GM18519 (cell line): ENCODE measurements around the gene PCID2.
A peak's percentile ranks its signal among the peaks of the same experiment; 100 is the strongest.

Source experiments
- ATAC-seq: cut with Tn5 transposase; IDR thresholded peaks from one replicate; pipeline ENCODE4 v1.9.1; 2021; ENCODE audit warnings: mild to moderate bottlenecking, moderate library complexity; ENCODE audit not compliant: unreplicated experiment, low FRiP score

Gene PCID2

DNA sequence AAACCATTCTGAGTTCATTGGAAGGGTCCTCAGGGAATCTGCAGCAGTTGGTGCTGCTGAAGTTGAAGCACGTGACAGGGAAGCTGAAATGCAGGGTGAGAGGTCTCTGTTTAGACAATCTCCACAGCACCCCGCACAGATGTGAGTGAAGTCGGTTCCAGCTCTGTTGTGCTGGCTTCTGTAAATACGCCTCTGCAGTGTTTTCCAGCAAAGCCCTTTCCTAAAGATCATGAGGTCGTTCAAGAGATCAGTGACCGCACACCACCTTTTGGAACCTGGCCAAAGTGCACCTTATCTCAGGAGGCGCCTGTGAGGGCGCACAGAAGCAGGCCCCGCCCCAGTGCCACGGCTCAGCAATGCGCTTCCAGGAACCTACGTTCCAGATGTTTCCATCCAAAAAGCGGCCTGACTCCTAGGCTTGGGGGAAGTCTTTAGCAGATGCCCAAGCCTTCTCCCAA is 11.7 kb upstream of the PCID2 start:
- ATAC-seq = no peak

DNA sequence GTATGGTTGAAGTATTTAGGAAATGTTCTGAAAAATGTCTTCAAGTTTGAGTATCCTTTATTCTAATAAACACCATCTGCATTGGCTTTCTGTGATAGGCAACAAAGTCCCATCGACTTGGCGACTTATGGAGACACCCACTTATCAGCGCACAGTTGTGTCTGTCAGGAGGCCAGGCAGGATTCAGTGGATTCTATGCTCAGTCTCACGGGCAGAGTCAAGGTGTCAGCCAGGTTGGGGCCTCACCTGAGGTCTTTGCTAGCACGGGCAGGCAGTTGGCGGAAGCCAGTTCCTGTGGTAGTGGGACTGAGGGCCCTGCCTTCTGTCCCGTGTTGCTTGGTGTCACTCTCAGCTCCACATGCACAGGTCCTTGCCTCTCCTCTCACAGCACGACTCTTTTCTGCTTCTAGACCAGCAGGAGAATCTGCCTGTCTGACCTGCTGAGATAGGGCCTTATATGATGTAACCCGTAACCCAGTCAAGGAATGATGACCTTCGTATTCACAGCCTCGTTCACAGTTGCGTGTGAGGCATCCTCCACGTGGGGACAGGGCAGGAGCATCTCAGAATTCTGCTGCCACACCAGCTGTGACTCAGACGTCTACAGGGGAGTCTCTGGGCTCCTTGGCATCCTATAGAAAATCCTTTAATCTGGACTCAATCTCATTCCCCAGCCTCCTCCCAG is 10.9 kb upstream of the PCID2 start:
- no peak for ATAC-seq

DNA sequence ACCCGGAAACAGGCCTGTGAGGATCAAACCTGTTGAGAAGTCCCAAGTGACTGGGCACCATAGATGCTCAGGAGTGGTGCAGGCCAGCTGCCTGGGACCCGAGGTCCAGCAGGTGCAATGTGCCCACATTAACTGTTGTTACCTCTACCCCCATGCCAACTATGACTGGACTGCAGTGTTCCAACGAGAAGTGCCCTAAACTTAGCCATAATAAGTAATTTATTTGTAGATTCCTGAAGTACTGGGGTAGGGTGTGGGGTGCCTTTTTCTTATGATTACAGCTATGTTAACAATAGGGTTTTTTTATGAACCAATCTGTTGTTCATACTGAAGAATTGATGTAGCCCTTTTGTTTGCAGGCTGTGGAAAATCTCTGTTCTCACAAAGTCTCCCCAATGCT is 10.1 kb upstream of the PCID2 start:
- no peak for ATAC-seq

DNA sequence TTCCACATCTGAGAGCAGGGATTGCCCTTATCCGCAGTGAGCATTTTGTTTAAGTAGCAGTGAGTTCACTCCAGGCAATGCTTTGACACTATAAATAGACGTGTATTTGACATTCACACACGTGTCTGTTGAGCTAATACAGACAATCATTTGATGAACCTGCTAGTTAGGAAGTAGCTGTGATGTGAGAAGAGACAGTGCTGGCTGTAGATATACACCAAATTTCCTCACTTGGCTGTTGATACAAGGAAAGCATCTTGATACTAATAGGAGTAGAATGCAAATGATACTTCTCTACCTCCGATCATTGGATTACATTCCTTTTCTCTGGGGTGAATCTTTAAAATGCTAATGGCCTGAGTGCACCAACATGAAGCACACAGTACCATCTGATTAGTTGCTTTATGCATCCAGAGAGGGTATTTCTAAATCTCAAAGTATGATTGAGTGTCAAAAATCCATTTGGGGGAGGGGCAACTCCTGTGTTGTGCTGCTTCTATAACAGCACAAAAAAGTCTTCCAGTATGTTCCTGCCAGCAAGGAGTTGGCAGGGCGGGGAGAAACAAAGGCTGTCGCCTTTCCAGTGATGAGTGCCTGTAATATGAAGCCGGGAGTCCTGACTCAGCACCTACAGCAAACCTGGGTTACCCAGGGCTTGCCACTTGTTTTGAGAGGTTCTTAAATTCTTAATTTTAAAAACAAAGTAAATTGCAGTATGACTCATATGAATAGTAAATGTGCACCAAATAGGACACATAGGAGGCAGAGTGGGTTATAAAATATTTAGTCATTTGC is 8.0 kb upstream of the PCID2 start:
- no peak for ATAC-seq

DNA sequence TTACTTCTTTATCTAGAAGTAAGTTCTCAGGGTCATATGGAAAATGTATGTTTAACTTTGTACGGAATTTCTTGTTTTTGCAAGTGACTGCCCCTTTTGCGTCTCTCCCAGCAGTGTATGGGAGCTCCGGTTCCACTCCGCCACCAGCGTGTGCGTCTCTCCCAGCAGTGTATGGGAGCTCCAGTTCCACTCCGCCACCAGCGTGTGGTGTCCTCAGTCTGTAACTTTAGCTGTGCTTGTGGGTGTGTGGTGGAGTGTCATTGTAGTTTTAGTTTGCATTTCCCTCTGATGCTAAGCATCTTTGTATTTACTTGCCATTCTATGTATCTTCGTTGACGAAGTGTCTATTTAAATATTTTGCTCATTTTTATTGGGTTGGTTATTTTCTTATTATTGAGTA is 3.3 kb upstream of the PCID2 start:
- no peak for ATAC-seq

DNA sequence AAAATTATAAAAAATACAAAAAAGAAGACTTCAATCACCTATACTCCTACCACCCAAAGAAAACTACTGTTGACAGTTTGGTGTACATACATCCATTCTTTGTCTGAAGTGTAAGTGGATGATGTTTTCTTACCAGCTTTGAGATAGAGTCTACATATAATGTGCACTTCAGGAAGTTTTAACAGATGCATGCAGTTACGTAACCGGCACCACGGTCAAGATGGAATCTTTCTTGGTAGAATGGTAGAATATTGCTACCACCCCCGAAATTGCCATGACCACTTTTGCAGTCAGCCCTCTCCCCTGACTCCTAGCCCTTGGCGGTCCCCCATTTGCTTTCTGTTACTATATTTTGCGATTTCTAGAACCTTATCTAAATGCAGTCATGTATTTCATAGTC is 2.4 kb upstream of the PCID2 start:
- ATAC-seq = no peak

DNA sequence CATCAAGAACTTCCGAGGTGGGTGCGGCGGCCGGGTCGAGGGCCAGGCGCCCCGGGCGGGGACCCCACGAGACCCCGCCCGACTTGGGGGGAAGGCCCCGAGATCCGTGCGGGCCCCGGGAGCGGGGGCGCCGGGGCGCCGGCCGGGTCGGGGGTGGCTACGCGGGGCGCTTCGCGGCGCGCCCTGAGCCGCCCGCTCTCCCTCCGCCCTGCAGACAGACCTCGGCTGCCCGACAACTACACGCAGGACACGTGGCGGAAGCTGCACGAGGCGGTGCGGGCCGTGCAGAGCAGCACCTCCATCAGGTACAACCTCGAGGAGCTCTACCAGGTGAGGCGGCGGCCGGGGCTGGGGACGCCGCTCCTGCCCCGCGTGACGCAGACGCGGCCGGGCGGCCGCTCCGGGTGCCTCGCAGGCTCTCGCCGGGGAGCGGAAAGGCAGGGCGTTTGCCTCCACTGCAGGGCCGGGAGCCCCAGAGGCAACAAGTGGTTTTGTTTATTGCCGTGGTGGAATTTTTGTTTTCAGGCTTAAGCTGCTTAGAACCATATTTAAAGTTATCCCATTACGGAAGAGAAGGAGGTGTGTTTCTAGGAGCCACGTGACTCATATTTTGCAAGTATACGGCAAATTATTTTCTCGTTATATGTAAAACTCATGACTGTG is 1.4 kb upstream of the PCID2 start:
- peak; percentile 35 for ATAC-seq

DNA sequence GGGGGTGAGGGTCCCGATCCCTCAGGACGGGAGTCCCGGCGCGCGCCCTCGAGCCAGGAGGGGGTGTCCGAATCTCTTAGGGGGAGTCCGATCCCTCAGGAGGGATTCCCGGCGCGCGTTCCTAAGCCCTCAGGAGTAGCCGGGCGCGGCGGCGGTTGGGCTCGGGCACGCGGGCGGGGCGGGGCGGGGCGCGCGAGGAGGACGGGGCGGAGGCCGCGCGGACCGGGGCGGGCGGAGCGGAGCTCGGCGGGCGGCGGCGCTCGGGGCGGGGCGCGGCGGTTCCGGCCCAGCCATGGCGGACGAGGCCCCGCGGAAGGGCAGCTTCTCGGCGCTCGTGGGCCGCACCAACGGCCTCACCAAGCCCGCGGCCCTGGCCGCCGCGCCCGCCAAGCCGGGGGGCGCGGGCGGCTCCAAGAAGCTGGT is 878 bp upstream of the PCID2 start, which contains the start of gene CUL4A:
TSS of gene CUL4A (plus strand) at position 278 of the 423 bp plus-strand sequence. CDS start at position 293, 15 bp downstream.
- ATAC-seq = peak; percentile 4

DNA sequence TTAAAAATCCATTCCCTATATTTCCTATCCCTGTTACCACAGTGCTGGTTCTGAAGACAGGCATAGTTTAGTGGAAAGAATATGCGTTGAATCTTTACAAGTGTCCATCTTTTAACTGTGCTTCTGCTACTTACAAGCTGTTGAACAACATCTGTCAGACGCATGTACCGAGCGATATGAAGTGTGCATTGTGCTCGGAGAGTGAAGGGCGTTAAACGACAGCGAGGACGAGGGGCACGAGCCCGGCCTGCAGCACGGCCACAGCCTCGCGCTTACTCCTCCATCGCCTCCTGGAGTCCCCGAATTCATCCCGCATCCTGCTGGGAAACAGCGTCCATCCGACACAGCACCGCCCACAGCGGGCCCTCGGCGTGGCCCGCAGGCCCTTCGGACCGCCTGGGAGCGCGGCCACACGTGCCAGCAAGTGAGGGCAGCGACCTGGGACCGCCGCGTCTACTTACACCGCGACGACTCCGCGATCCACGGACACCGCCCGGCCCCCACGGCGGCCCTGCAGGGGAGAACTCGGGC is 514 bp downstream of the PCID2 start:
- ATAC-seq = peak; percentile 3

DNA sequence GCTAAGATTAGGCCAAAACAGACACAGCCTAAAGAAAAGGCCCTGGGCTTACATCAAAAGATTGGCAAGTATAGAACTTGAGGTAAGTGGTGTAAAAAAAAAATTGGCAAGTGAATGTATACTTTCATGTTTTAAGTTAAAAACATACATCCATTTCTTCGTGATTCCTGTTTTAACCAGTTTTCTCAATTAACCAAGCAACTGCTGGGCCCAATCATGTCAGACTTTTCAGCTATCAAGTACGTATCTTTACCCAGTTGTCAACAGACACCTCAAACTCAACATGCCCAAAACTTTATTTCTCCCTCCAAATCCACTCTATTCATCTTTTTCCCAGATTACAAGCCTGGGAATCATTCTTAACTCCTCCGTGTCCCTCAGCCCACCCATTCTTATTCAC is 1.0 kb downstream of the PCID2 start:
- no peak for ATAC-seq

DNA sequence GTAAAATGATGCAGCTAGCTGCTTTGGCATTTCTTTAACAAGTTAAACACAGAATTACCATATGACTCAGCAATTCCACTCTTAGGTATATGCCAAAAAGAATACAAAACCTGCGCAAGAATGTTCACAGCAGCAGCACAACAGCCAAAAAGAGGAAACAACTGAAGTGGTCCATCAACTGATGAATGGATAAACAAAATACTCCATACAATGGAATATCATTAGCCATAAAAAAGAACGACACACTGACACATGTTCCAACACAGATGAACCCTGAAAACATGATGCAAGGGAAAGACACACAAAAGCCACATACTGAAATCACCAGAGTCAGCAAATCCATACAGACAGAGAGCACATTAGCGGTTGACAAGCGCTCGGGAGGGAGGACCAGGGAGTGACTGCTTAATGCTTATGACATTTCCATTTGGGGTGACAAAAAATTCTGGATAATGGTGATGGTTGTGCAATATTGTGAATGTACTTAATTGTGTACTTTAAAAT is 3.0 kb downstream of the PCID2 start:
- ATAC-seq = no peak

DNA sequence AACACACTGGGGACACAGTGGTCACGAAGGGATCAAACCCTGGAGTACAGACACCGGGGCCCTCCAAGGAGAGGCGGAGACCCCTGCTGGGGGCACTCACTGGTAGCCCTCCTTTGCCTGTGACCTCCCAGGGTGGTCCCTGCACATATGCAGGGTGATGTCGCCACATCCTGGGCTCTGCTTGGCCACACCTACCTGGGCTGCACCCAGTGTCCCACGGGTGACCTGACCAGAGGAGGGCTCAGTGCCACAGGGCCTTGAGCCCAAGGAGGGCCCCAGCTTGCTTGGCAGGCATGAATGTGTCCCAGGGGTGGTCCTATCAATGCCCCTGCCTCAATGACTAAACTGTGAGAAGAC is 4.1 kb downstream of the PCID2 start:
- no peak for ATAC-seq

DNA sequence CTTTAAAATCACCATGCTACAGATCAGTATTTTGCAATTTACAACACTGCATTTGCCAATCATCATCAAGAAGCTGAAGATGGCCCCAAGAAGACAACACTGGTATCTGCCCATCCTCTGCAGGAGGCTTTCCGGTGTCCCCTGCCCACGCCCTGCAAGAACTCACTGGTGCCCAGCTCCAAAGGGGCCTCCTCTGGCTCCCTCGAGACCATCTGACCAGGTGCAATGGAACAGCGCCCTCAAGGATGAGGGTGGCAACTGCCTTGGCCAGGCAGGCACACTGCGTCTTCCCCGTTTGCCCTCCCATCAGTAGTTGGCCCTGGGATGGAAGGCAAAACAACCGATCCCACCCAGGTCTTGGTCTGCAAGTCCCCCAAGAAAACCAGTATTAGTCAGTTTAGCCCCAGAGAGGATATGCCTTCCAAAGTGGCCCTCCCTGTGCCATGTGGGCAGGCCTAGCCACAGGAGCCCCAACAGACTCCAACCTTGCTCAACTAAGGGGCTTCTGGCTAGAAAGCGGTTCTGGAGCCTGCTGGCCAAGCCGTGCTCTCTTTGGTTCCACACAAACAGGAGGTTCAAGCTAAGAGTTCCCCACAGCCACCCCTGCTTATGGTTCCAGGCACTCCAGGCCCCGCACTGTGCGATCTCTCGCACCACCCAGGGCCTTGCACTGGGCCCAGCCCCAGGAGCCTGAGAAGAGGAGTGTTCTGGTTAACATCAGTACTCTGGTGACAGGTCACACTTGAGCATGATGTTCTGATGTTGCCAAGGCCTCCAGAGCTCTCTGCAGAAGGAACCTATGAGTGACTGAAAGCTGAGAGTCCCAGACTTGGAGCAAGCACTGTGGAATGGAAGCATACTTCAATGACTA is 4.7 kb downstream of the PCID2 start:
- no peak for ATAC-seq

DNA sequence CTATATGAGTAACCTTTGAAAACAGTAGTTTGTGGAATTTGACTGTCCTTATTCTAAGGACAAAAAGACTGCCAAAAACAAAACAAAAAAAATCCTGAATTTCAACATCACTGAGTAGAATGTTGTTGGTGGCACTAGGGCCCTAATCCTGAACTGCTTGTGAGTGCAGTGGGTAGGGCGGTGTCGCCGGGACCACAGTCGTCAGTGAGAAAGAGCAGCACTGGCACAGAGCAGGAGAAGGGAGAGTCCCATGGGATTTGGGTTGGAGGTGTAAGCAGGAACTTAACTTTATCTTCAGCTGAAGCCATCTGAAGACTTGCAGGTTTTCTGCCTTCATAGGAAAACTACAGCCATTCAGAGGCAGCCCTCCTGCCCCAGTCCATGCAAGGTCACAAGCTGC is 5.6 kb downstream of the PCID2 start:
- no peak for ATAC-seq

DNA sequence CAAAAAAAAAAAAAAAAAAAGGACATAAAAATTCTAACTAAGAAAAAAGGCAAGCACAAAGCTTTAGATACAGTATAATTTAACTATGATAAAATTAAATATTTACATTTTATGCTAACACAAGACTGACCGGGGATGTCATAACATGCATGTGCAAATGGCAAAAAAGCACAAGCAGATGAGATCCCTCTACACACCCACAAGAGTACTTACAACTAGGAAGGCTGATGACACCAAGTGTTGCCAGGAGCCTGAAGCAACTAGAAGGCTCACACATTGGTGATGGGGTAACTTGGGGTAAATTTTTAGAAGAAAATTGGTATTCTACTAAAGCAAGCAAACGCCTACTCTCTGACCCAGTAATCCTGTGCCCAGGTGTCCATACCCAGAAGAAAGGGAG is 6.7 kb downstream of the PCID2 start:
- no peak for ATAC-seq

DNA sequence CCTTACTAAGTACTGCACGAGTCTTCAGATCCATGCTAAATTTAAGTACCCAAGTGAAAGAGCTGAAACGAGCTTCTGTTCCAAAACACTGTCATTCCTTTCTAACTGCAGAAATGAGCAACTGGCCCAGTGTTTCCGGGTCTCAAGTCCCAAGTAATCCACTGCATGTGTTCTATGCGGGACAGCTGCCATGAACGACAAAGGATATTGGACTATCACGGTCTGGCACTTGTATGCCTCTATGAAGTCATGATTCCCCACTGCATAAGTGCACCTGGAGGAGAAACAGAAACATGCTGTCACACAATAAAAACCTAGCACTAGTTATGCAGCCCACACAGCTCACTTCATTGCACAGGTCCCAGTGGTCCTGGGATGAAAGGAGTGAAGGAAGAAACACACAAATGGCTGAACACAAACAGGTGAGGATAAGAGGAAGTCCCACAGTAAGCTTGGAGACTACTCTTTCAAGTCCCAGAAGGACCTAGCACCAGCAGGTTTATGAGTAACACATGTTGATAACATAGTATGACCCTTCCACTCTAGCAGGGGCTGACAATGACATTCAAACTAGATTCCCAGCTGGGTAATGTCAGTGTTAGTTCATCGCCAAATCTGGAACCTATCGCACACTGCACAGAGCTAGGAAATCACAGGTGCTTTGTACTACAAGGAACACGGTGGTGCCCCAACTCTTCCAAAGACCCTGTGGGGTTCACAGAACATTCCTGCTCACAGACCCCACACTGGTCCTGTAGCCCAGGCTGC is 11.3 kb downstream of the PCID2 start:
- no peak for ATAC-seq

DNA sequence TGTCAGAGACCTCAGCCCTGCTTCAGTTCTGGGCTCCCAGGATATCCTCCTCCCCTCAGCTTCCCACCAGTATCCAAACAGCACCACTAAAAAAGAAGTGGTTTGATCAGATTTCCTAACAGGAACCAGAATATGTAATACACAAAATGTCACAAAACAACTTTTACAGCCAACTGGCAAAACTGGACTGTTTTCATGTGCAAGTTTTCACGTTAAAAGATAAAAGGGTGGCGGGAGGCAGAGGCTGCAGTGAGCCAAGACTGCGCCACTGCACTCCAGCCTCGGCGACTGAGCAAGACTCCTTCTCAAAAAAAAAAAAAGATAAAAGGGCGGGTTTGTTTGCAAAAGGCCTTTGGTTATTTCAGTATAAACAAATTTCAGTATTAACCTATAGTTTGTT is 13.1 kb downstream of the PCID2 start:
- no peak for ATAC-seq

DNA sequence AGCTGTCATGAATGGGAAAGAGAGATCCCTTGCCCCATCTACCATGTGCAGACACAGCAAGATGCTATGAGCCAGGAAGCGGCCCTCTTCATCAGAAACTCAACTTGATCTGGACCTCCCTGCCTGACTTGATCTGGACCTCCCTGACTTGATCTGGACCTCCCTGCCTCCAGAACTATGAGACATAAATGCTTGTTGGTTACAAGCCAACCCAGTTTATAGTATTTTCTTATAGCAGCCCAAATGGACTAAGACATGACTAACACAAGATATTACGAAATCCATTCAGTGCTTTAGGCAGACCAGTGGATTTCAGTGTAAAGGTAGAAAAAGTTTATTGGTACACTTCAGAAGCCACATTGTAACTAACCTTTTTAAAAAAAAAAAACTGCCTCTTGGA is 15.6 kb downstream of the PCID2 start:
- ATAC-seq = no peak

DNA sequence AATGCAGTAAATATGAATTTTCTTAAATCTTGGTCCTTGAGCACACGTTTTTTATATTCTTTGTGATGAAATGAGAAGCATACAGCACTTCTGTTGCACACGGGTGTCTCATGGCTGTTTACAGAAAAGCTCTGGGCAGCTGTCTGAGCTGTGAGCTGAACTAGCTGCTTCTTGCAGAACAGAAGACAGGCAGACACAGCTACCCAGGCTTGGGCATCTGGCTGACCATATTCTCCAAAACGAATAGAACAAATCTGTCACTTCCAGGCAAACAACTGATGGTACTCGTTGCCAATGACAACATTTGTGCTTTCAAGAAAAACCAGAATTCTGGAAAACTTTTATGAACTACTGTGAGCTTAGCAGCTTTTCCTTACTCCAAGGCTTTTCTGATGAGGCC is 16.2 kb downstream of the PCID2 start:
- no peak for ATAC-seq
